HT-29 (cell line): ENCODE data around the gene HRH1. TPM values are rescaled to one million over a fixed set of nuclear protein-coding genes. Genes with fewer than 3 reads are reported as not detected.
"Not testable (repeated sequence)": the region's sequence is repeated elsewhere in the genome, so short reads cannot be mapped to it uniquely, and the experiment has no call there.

Experiments used
- DNase-seq: peaks from one replicate; pipeline ENCODE4 v3.0.0-alpha.2; 2015; ENCODE audit warnings: low spot score
- total RNA-seq: library from RNA; depleted of rRNA; stranded (reverse); fragments of >200 nt; shearing (Covaris generic); gene quantifications from 2 replicates; pipeline ENCODE4 v1.2.3, GENCODE V29; 2014

The HRH1 gene
- total RNA-seq, 1 experiment from 2014 or later: 1.9 TPM

GRCh38 chr3:11244121-11244677 is 89.9 kb downstream of the HRH1 start:
- DNase-seq: no peak

- no peak for DNase-seq
Observed at GRCh38 chr3:11245276-11245675, 91.0 kb downstream of the HRH1 start.

- DNase-seq: no peak
Observed at GRCh38 chr3:11245827-11246662, 91.8 kb downstream of the HRH1 start.

GRCh38 chr3:11246663-11246970 is 92.3 kb downstream of the HRH1 start:
- no peak for DNase-seq

- DNase-seq: peak; percentile 25
Observed at GRCh38 chr3:11247362-11247761, 93.1 kb downstream of the HRH1 start.

GRCh38 chr3:11248596-11248995 is 94.3 kb downstream of the HRH1 start:
- no peak for DNase-seq

GRCh38 chr3:11250902-11251806 is 96.9 kb downstream of the HRH1 start:
- DNase-seq: no peak

- no peak for DNase-seq
Observed at GRCh38 chr3:11251807-11252176, 97.5 kb downstream of the HRH1 start.

- DNase-seq: no peak
Observed at GRCh38 chr3:11254876-11255275, 100.6 kb downstream of the HRH1 start.

GRCh38 chr3:11255537-11255936 is 101.2 kb downstream of the HRH1 start:
- not testable (repeated sequence) for DNase-seq

GRCh38 chr3:11258958-11259357 is 104.7 kb downstream of the HRH1 start:
- no peak for DNase-seq

- DNase-seq: no peak
Observed at GRCh38 chr3:11260460-11260859, 106.2 kb downstream of the HRH1 start.

- DNase-seq: no peak
Observed at GRCh38 chr3:11269007-11269406, 114.7 kb downstream of the HRH1 start.

GRCh38 chr3:11271986-11272904 is 118.0 kb downstream of the HRH1 start, which contains the start of gene ATG7:
TSS of gene ATG7 (plus strand) at chr3:11272397. CDS start at chr3:11298696, 26,299 bp downstream.
- DNase-seq: peak; percentile 93

- no peak for DNase-seq
Observed at GRCh38 chr3:11272906-11273574, 118.7 kb downstream of the HRH1 start.

- DNase-seq: no peak
Observed at GRCh38 chr3:11273891-11274291, 119.6 kb downstream of the HRH1 start.

- no peak for DNase-seq
Observed at GRCh38 chr3:11274566-11275142, 120.4 kb downstream of the HRH1 start.

- no peak for DNase-seq
Observed at GRCh38 chr3:11275926-11276325, 121.6 kb downstream of the HRH1 start.

- no peak for DNase-seq
Observed at GRCh38 chr3:11276901-11277300, 122.6 kb downstream of the HRH1 start.
